H7 (cell line): ENCODE results near the gene ZDHHC11B. TPM values are rescaled to one million over a fixed set of nuclear protein-coding genes. Genes with fewer than 3 reads are reported as not detected.
A peak's percentile ranks its signal among the peaks of the same experiment; 100 is the strongest.
"Not testable (repeated sequence)": the region's sequence is repeated elsewhere in the genome, so short reads cannot be mapped to it uniquely, and the experiment has no call there.

Experiments
- DNase-seq: peaks from one replicate; pipeline ENCODE4 v3.0.0; 2012
- H3K27me3 ChIP-seq: 2 replicates; pipeline ENCODE4 v1.6.0; 2011; ENCODE audit warnings: mild to moderate bottlenecking, low read length; ENCODE audit not compliant: control insufficient read depth, insufficient read depth
- H3K36me3 ChIP-seq: replicated peaks from 2 replicates; pipeline ENCODE4 v1.5.1; 2011; ENCODE audit warnings: low read length; ENCODE audit not compliant: control insufficient read depth, insufficient read depth
- H3K4me3 ChIP-seq: 2 replicates; pipeline ENCODE4 v1.5.1; 2011; ENCODE audit warnings: low read depth, mild to moderate bottlenecking, control low read depth, low read length, moderate library complexity; ENCODE audit not compliant: insufficient read depth
- total RNA-seq: library from RNA; depleted of rRNA; stranded (reverse); fragments of >200 nt; shearing (Covaris generic); gene quantifications from 2 replicates; pipeline ENCODE4 v1.2.3, GENCODE V29; 2014

ZDHHC11B gene
- total RNA-seq, 1 experiment from 2014 or later: 0.07 TPM

GRCh38 chr5:745272-746142 lies 39.0 kb downstream of the ZDHHC11B start:
- not testable (repeated sequence) for H3K27me3 ChIP-seq, H3K4me3 ChIP-seq, H3K36me3 ChIP-seq
- peak; percentile 16 for DNase-seq

GRCh38 chr5:743696-744404 lies 40.7 kb downstream of the ZDHHC11B start:
- H3K4me3 ChIP-seq, H3K27me3 ChIP-seq, H3K36me3 ChIP-seq, DNase-seq: not testable (repeated sequence)

GRCh38 chr5:742276-742675 lies 42.3 kb downstream of the ZDHHC11B start:
- H3K36me3 ChIP-seq, H3K27me3 ChIP-seq, H3K4me3 ChIP-seq, DNase-seq: not testable (repeated sequence)

- DNase-seq, H3K27me3 ChIP-seq, H3K36me3 ChIP-seq, H3K4me3 ChIP-seq: not testable (repeated sequence)
Observed at GRCh38 chr5:734145-734544, 50.4 kb downstream of the ZDHHC11B start.

- not testable (repeated sequence) for H3K27me3 ChIP-seq, DNase-seq, H3K36me3 ChIP-seq, H3K4me3 ChIP-seq
Observed at GRCh38 chr5:732754-733454, 51.6 kb downstream of the ZDHHC11B start.

GRCh38 chr5:729225-729624 lies 55.3 kb downstream of the ZDHHC11B start:
- H3K27me3 ChIP-seq, H3K4me3 ChIP-seq, H3K36me3 ChIP-seq, DNase-seq: not testable (repeated sequence)

GRCh38 chr5:727087-727486 lies 57.4 kb downstream of the ZDHHC11B start:
- not testable (repeated sequence) for H3K36me3 ChIP-seq, H3K4me3 ChIP-seq, H3K27me3 ChIP-seq, DNase-seq

- not testable (repeated sequence) for H3K27me3 ChIP-seq, H3K36me3 ChIP-seq, DNase-seq, H3K4me3 ChIP-seq
Observed at GRCh38 chr5:723865-724264, 60.7 kb downstream of the ZDHHC11B start.

- not testable (repeated sequence) for H3K36me3 ChIP-seq, H3K27me3 ChIP-seq, H3K4me3 ChIP-seq, DNase-seq
Observed at GRCh38 chr5:723309-723708, 61.2 kb downstream of the ZDHHC11B start.

GRCh38 chr5:719379-719778 lies 65.2 kb downstream of the ZDHHC11B start:
- not testable (repeated sequence) for H3K4me3 ChIP-seq, DNase-seq, H3K27me3 ChIP-seq, H3K36me3 ChIP-seq

GRCh38 chr5:717143-717542 lies 67.4 kb downstream of the ZDHHC11B start:
- no peaks in the 10 kb centered on the region for H3K27me3 ChIP-seq
- H3K36me3 ChIP-seq: no peaks in the 10 kb centered on the region
- H3K4me3 ChIP-seq: no peak overlapping the region
- no peak for DNase-seq

GRCh38 chr5:716740-717139 lies 67.8 kb downstream of the ZDHHC11B start:
- H3K27me3 ChIP-seq, H3K4me3 ChIP-seq, DNase-seq, H3K36me3 ChIP-seq: not testable (repeated sequence)

- H3K4me3 ChIP-seq, H3K27me3 ChIP-seq: not testable (repeated sequence)
Observed at GRCh38 chr5:715636-716035, 68.9 kb downstream of the ZDHHC11B start.

GRCh38 chr5:714215-715118 lies 70.1 kb downstream of the ZDHHC11B start:
- not testable (repeated sequence) for H3K27me3 ChIP-seq, H3K36me3 ChIP-seq, H3K4me3 ChIP-seq, DNase-seq

More at GRCh38 chr5:715636-716035, 68.9 kb downstream of the ZDHHC11B start:
- DNase-seq, H3K36me3 ChIP-seq: not testable (repeated sequence)
